NCI-H446 treated with DMSO at 0.1 percent for 48 hours (cell line): Measurements from ENCODE around the gene ALDH3A2.
"Not testable (repeated sequence)": the region's sequence is repeated elsewhere in the genome, so short reads cannot be mapped to it uniquely, and the experiment has no call there.

ENCODE experiments used
- DNase-seq: peaks from one replicate; lab custom pipeline; 2025; lab: John Stamatoyannopoulos, UW

Gene ALDH3A2

GRCh38 chr17:19678581-19679453 is 30.3 kb downstream of the ALDH3A2 start:
- DNase-seq: no peak

DNA sequence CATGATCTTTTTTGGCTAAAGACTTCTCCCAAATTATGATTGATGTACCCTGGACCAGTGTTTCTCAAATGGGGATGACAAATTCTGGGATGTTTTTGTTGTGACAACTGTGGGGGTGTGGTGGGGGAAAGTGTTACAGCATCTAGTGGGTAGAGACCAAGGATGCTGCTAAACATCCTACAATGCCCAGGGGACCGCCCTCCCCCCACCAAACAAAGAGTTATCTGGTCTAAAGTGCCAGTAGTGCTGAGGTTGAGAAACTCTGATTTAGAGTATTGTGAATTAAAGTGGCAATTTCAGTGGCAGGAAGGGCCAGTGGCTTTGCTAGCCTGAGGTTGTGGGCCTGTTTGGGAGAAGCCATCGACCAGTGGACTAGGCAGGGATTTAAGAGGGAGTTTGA is 34.6 kb downstream of the ALDH3A2 start:
- no peak for DNase-seq

- DNase-seq: not testable (repeated sequence)
Observed at GRCh38 chr17:19684909-19685580, 36.5 kb downstream of the ALDH3A2 start.

GRCh38 chr17:19686400-19687090 is 38.0 kb downstream of the ALDH3A2 start:
- DNase-seq: no peak

DNA sequence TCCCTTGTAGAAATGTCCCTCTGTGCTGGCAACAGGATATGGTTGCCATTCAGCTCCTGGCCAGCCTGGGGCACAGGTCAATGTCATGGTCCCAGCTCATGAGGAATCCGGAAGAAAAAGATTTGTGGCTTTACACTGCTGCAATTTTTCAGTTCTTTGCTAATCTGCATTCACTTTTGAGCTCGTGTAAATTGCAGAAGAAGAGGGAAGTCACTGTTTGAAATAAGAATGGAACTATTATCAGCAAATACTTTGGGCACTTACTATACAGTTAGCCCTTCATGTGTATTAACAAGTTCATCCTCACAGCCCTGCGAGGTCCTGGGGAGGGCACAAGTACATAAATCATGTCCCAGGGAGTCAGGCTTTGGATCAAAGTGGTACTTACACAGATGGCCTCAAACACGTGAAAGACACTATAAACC is 53.7 kb downstream of the ALDH3A2 start:
- no peak for DNase-seq

DNA sequence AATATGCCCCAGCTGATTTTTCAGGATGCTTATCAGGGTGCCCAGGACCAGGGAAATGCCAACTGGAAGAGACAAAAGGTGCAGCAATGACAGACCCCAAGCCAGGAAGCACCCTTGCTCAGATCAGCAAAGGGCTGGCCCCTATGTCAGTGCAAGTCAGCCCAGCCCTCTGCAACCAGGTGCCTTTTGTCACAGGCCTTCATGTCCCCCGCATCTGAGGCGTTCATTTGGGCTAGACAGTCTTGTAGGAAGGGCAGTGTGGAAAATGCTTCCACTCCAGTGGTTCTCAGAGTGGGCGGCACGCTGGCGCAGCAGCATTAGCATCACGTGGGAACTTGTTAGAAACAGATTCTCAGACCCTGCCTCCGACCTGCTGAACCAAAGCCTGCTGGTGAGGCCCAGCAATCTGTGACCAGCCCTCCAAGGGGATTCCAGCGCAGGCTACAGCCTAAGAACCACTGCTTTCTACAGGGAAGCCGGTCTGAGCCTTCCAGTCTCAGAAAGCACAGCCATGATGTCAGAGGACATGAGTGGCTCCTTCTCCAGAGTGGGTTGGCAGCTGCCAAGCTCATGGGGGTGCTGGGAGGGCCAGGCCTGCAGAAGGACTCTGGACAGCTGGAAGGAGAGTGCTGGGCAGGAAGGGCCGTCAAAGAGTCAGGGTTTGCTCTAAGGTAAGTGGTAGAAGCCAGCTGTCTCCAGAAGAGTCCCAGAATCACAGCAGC is 54.7 kb downstream of the ALDH3A2 start:
- no peak for DNase-seq

- DNase-seq: no peak
Observed at GRCh38 chr17:19703828-19704613, 55.5 kb downstream of the ALDH3A2 start.

DNA sequence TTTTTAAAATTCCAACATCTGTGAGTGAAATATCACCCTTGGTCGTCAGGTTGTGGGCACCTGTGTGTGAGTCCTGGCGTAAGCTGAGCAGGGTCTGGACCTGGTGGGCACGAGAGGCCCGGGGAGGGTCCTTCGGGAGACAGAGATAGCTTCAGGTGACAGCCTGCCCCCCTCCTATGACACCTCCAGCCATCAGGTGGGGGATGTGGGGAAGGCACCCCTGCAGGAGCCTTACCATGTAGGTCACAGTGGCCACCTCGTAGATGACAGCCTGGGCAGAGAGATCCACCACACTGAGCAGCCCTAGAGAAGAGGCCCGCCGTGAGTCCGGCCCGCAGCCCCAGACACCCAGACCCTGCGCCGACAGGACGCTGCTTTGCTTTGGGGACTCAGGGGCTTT is 56.6 kb downstream of the ALDH3A2 start:
- DNase-seq: no peak

GRCh38 chr17:19705771-19706770 is 57.5 kb downstream of the ALDH3A2 start:
- no peak for DNase-seq

DNA sequence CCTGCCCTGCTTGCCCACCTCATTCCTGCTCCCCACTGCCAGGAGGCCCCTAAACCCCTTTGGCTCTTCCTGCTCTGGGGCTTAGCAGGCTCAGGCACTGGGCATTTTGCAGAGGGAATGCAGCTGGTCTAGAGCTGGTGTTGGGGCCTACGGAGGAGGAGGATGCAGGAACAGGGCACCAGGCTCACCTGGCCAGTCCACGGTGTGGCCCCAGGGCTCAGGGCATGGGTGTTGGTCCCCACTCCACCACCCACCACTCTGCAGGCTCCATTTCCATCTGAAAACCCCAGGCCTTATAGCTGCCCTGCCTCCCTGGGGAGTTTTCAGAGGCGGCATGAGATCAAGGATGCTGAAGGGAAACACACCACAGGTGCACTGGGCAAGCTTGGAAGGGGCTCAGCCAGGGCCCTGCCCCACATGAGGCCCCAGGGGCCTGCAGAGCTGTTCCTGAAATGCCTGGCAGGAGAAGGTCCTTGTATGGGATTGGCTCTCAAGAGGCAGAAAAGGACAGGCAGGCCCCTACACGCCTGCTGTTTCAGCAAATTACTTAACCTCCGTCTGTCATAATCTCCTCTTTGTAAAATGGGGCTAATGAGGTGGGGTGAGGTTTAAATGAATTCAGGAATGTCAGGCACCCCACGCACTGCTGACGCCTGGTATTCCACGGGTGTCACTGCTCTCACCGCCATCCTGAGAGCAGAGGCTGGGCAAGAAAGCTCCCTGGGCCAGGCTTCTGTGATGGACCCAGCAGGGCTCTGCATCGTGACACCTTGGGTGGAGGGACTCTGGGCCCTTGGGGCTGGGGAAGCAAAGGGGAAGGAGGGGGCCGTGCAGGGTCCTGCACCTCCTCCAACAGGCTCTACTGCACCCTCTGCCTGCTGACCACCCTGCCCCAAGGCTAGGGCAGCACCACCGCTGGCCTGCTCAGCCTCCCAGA is 58.5 kb downstream of the ALDH3A2 start:
- DNase-seq: peak; percentile 49

DNA sequence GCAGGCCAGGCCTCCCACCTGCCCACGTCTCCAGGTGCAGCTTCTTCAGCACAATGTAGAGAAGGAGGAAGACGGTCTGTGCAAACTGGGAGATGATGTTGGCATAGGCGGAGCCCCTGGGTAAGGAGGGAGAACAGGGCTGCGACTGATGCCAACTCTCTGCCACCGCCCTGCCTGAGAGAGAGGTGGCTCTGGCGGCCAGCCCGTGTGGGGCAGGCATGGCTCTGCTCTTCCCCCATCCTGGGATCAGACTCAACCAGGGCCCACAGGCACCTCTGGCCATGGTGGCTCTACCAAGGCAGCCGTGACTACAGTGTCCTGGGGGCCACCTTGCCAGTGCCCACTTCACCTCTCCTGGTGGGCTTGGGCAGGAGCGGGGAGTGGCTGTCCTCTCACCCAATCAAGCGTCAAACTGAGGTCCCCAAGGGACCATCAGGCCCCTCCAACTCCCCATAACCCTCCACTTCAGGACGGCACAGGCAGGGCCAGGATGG is 59.2 kb downstream of the ALDH3A2 start:
- DNase-seq: no peak

GRCh38 chr17:19708431-19709175 is 60.1 kb downstream of the ALDH3A2 start:
- DNase-seq: no peak

DNA sequence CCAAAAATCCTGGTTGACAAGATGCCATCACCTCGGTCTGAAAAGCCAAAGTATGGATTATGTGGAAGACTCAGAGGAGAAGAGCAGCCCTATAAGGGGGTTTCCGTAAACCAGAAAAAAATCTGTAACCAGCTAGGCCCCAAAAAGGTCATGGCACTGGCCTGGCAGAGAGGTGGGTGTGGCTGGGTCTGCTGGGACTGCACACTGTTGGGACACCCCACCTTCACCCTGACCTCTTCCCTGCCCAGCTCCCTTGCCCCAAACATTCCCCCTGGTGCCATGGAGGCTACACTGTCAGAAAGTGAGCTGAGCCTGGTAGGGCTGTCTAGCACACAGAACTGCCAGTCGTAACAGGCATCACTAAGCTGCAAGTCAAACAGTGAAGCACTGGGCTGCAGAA is 61.3 kb downstream of the ALDH3A2 start:
- no peak for DNase-seq

- no peak for DNase-seq
Observed at GRCh38 chr17:19712436-19713004, 64.0 kb downstream of the ALDH3A2 start.

- no peak for DNase-seq
Observed at GRCh38 chr17:19713462-19713861, 64.9 kb downstream of the ALDH3A2 start.

DNA sequence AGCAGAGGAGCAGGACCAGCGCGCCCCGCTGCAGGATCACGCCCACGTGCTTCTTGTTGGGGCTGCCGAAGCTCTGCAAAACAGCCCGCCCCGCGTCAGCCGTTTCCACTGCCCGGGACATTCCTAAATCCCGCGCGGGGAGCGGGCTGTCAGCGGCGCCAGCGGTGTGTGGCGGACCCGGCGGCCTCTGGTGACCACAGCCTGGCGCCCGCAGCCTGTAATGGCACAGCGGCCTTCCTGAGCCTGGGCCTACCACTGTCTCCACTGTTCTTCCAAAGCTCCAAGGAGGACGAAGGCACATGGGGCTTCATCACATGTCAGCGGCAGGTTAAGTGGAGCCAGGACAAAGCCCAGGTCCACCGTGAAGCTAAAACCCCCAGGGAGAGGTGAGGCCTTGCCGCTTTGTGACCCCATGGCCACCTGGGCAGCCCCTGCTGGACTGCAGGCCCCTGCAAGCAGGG is 65.4 kb downstream of the ALDH3A2 start:
- no peak for DNase-seq
